BE2C (cell line): ENCODE results near the gene EPB41L1.

Experiments used
- DNase-seq: peaks from one replicate; pipeline ENCODE4 v3.0.0-alpha.2; 2020
- H3K27me3 ChIP-seq: fragments of 250-450 bp; sonication (Bioruptor Pico); 2 replicates; pipeline ENCODE4 v1.5.1; 2020; ENCODE audit warnings: mild to moderate bottlenecking
- H3K36me3 ChIP-seq: fragments of 250-450 bp; sonication (Bioruptor Pico); 2 replicates; pipeline ENCODE4 v1.5.1; 2020; ENCODE audit warnings: mild to moderate bottlenecking
- H3K4me1 ChIP-seq: fragments of 250-450 bp; sonication (Bioruptor Pico); 2 replicates; pipeline ENCODE4 v1.5.1; 2020
- H3K4me3 ChIP-seq: 2 replicates; pipeline ENCODE4 v1.5.1; 2011; ENCODE audit warnings: low read depth, low read length
- H3K9me3 ChIP-seq: fragments of 250-450 bp; sonication (Bioruptor Pico); 2 replicates; pipeline ENCODE4 v1.5.1; 2020
- CTCF ChIP-seq: IDR thresholded peaks from 2 replicates; pipeline ENCODE4 v1.5.1; 2012; ENCODE audit warnings: mild to moderate bottlenecking, low read depth, low read length

EPB41L1 gene

DNA sequence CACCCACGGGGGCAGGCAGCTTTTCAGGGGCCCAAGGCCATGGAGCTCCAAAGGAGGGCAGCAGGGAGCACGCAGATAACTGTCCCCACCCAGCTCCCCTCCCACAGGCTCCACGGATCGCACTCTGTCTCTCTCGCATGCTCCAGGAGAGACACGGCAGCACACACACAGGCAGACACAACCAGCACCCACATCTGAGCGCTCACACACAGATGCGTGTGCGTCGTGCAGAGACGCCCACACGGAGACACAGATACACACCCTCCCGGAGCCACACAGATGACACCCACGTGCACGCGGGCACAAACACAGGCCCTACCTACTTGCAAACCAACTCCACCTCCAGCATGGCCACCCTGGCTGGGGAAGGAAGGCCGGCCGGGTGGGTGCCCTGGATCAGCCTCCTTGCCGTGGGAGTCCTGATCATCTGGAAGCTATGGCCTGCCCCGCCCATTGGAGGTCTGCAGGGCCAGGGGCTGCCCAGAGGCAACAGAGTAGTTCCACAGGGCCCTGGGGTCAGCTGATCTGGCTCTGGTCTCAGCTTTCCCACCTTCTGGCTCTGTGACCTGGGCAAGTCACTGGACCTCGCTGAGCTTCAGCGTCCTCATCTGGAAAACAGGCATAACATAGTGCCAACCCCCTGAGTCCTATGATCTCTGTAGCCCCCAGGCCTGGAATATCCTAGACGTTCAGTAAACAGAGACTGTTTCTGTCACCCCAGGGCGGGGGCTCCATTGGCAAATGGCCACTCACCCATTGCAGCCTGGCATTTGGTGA is 113.3 kb downstream of the EPB41L1 start:
- no peaks in the 10 kb centered on the region for H3K4me1 ChIP-seq
- no peaks in the 10 kb centered on the region for H3K27me3 ChIP-seq
- no peak for DNase-seq
- no peaks in the 10 kb centered on the region for H3K9me3 ChIP-seq
- no peak for TF ChIP-seq CTCF
- H3K36me3 ChIP-seq, result no peaks in the 10 kb centered on the region
- no peak overlapping the region for H3K4me3 ChIP-seq

DNA sequence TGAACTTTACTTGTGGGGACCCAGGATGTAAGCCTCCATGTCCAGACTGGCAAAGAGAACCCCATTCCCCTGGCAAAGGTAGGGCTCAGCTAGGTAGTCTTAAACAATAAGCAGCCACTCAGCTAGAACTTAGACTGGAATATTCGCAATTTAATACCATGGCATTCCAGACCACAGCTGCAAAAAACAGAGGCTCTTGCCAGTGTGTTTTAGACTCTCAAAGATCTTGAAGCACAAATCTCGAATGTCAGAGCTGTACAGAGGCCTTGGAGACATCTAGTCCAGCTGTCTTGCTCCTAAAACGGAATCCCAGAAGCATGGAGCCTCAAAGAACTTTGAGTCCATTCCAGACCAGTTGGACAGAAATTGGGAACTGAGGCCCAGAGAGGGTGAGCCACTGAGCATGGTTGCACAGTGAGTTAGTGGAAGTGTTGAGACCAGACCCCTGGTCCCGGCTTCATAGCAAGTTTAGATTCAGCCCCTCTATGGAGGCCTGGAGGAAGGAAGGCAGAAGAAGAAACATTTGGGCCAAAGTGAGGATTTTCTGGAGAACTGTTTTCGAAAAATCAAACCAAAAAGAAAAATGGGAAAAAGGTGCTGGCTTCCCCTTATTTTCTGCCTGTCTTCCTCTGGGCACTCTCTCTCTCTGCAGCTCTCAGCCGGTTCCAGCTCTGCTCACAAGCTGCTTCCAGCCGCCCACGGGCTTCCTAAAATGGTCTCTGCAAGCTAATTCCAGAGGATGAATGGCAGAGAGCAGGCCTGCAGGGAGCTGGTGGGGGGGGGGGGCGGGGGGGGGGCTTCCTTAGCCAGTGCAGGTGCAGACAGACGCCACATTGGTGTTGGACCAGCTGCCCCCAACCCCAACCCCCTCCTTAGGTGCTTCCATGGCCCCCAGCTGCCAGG is 114.2 kb downstream of the EPB41L1 start:
- no peak for TF ChIP-seq CTCF
- H3K4me3 ChIP-seq, result no peak overlapping the region
- no peak for DNase-seq
- H3K9me3 ChIP-seq, result no peaks in the 10 kb centered on the region
- no peaks in the 10 kb centered on the region for H3K27me3 ChIP-seq
- no peaks in the 10 kb centered on the region for H3K4me1 ChIP-seq
- H3K36me3 ChIP-seq, result no peaks in the 10 kb centered on the region

DNA sequence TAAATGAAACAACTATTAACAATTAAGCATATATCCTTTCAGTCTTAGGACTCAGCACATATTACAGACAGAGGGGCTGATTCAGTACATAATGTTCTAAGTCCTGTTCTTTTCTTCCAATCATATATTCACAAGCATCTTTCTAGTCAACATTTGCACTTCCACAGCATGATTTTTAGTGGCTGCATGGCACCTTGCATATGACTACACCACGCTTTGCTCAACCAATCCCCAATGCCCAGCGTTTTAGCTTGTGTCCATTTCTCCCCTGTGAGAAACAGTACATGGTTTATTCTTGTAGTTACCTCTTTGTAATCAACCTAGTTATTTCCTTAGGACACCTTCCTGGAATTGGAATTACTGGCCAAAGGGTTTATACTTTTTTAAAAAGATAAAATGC is 115.0 kb downstream of the EPB41L1 start:
- DNase-seq, result no peak
- Histone ChIP-seq H3K4me1 (peaks cover under 1% of the 10 kb centered on the region; the same call in 1 of the 2 replicates), H3K9me3 (no peaks in the 10 kb centered on the region), H3K4me3 (no peak overlapping the region), H3K36me3 (no peaks in the 10 kb centered on the region), H3K27me3 (no peaks in the 10 kb centered on the region)
- no peak for TF ChIP-seq CTCF

GRCh38 chr20:36270744-36271638 is 116.5 kb downstream of the EPB41L1 start:
- no peak overlapping the region for H3K4me3 ChIP-seq
- DNase-seq, result no peak
- H3K4me1 ChIP-seq, result peaks cover 10% of the 10 kb centered on the region
- H3K9me3 ChIP-seq, result no peaks in the 10 kb centered on the region
- no peaks in the 10 kb centered on the region for H3K27me3 ChIP-seq
- no peaks in the 10 kb centered on the region for H3K36me3 ChIP-seq
- TF ChIP-seq CTCF, result no peak

DNA sequence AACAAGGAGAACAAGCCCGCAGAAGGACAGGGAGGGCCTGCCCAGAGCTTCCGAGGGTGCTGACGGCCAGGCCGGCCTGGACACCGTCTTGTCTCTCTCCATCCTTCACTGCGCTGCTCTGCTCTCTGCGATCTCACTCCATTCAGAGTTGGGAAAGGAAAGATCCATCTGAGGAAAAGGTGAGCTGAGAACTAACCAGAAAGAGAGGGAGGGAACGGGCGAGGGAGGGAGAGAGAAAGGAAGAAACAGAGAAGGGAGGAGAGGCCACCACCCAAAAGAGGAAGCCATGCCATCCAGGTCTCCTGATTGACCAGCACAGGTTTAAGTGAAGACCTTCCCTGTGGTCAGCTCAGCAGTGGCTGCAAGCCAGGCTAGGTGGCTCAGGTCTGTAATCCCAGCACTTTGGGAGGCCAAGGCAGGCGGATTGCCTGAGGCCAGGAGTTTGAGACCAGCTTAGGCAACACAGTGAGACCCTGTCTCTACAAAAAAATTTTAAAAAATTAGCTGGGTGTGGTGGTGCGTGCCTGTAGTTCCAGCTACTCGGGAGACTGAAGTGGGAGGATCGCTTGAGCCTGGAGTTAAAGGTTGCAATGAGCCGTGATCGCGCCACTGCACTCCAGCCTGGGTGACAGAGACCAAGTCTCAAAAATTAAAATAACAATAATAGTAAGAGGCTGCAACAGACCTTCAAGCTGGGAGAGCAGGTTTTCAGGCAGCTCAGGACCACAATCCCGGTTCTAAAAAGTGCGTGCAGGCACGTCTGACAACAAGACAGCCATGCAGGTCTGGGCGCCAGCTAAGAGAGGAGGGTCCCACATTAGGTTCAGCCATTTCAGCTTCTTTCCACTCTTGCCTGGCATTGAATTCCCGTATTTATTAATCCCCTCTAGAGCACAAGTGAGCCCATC is 117.4 kb downstream of the EPB41L1 start:
- no peaks in the 10 kb centered on the region for H3K27me3 ChIP-seq
- TF ChIP-seq CTCF, result no peak
- no peak overlapping the region for H3K4me3 ChIP-seq
- H3K9me3 ChIP-seq, result no peaks in the 10 kb centered on the region
- H3K4me1 ChIP-seq, result peaks cover 10% of the 10 kb centered on the region
- H3K36me3 ChIP-seq, result no peaks in the 10 kb centered on the region
- no peak for DNase-seq
